ENCODE data around the gene APOH.
A peak's percentile ranks its signal among the peaks of the same experiment; 100 is the strongest.

Gene APOH

DNA sequence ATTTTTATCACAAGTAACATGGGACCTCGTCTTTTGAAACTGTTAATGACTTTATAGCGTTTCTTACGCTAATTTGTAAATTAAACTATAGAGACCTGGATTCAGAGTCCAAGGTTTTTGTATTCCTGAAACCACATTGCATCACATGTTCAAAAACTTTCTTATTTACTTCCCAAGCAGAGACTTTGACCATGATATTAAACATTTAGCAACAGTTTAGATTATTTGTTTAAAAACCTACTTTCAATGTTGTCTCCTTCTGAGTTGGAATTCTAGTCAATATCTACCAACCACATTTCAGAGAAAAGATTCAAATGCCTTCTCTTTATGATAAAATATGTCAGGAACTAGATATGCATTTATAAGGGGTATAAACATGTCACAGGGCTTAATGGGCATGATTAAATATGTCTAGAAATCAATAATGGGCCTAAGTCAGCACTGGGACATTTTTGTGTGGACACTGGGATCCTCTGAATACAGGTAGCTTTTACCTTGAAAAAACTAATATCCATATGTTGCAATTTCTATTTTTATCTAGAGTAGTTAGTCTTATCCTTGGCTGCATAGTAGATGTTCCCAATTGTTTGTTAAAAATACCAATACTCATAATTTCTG lies 6.3 kb upstream of the APOH start:
- no peak for DNase-seq (ENCODE audit: low read depth in 1 of 2, low spot score in 1 of 2)

DNA sequence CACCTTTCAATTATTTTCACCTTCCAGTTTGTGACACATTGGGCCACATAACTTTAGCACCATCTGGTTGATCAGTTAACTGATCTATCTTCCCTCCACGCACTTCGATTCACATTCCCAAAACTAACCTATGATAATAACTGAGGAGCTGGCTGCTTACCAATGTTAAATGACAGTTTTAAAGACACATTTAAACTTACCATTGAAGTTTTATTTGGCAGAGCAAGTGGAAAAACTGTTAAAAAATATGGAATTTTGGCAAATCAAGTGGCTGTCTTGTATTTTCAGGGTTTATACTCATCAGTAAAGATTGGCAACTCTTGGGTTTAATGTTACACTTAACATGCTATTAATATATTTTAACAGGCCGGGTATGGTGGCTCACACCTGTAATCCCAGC lies 5.4 kb upstream of the APOH start:
- no peak for DNase-seq (ENCODE audit: low read depth in 1 of 2, low spot score in 1 of 2)

DNA sequence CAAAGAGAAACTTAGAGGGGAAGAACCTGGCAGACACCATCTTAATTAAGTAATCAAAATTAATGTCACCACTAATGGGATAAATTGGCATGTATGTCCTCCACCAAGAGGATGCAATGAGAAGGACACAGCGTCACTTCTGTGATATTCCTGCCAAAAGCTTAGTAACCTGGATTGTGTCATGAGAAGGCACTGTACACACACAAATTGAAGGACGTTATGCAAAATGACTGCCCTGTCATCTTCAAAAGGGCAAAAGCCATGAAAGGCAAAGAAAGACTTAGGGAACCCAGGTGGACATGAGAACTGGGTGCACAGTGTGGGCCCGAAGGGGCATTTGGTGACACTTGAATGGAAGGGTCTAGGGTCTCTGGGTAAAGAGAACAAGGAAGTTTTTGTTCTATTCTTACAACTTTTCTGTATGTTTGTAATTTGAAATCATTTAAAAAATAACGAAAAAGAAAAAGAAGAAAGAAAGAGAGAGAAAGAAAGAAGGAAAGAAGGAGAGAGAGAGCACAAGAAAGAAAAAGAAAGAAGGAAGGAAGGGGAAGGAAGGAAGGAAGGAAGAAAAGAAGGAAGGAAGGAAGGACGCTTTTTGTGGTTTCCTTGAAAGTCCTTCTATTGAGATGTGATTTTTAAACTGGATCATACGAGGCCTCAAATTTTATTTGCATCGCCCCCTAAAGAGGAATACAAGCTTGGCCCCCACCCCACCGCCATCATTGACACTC lies 4.0 kb upstream of the APOH start:
- DNase-seq (ENCODE audit: low read depth in 1 of 2, low spot score in 1 of 2) = no peak

DNA sequence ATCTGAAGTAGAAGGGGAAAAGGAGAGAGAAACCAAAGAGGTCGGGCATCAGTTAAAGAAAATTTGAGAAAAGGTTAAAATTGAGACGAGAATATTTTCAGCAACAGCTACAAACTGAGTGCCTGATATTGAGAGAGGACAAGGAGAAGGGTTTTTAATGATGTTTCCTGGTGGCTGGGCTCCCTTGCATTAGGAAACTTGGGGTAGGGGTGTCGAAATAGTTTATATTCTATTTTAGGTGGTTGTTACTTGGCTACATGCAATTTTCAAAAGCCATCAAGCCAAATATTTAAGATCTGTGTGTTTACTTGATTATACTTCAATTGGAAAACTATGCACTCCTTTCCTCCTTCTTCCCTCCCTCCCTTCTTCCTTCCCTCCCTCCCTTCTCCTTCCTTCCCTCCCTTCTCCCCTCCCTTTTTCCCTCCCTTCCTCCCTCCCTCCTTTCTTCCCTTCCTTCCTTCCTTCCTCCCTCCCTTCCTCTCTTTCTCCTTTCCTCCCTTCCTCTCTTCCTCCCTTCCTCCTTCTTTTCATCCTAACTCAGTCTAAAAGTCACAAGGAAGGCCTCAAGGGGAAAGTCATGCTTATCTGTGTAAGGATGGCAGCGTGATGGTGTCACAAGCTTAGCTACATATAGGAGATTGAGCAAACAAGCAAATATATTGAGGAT lies 1.8 kb upstream of the APOH start:
- no peak for DNase-seq (ENCODE audit: low read depth in 1 of 2, low spot score in 1 of 2)

DNA sequence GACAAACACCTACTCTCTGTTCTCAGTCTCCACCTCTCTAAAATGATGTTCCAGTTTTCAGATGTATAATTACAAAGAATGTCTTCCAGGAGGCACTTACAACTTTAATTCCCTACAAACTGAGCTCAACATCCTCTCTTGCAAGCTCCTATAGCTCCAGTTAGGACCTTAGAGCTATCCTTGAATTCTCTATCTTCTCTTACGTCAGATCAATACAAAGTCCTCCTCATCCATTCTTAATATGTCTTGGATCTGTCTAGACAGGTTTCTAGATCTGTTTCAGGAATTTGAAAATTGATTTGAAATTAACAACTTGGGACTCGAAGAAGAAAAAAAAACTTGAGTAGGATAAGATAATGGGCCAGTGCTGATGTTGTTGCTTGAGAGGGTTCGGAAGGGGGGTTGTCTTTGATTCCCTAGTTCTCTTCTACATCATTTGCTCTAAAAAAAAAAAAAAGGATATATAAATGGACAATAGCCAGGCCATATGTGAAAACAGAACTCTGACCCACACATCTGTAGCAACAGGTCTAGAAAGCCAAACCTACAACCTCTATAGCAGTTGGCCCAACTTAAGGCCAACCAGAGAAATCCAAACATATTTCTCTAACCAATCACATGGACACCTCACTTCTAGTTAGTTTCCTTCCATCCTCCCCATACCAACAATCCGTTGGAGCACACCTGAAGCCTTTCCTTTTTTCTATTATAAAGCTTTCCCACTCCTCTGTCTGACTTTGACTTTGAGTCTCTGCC lies 746 bp upstream of the APOH start:
- DNase-seq (ENCODE audit: low read depth in 1 of 2, low spot score in 1 of 2) = no peak

DNA sequence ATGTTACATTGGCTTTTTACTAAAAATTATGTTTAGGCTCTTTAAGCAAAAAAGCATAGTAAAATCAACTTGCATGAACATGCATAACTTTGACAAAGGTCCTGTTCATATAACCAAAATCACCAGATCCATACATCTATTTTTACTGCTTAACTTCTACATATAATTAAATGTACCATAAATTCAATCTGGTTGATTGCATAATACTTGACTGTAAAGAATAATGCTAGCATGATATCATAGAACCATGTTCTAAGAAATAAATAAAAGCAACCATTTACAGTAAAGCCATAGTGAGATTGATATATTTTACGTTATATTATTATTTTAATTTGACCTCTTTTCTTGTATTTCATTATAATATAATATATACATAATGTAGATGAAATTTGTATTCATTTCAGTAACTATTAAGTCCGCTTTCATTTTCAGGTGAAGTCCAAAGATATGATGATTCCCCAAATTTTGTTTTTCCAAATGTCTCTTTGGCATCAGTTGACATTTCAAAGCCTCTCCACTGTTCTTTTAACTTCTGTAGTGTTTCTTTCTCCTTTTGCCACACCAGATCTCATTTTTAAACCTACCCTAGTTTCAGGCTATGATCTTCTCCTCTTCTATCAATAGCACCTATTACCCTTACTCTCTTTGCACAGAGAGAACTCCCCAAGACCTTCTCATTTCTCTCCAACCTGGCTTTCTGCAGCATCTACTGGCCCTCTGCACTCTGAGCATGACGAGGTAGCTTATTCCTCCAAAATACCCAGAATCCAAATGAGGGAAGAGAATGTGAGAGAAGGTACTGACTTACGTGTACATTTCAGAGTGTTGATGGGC lies 1.8 kb downstream of the APOH start:
- DNase-seq (ENCODE audit: low read depth in 1 of 2, low spot score in 1 of 2) = no peak

- DNase-seq (ENCODE audit: low read depth in 1 of 2, low spot score in 1 of 2) = no peak
Observed at GRCh38 chr17:66222798-66223350, 6.3 kb downstream of the APOH start.

GRCh38 chr17:66221755-66222530 lies 7.3 kb downstream of the APOH start:
- no peak for DNase-seq (ENCODE audit: low read depth in 1 of 2, low spot score in 1 of 2)

GRCh38 chr17:66221343-66221742 lies 7.9 kb downstream of the APOH start:
- DNase-seq (ENCODE audit: low read depth in 1 of 2, low spot score in 1 of 2) = no peak

DNA sequence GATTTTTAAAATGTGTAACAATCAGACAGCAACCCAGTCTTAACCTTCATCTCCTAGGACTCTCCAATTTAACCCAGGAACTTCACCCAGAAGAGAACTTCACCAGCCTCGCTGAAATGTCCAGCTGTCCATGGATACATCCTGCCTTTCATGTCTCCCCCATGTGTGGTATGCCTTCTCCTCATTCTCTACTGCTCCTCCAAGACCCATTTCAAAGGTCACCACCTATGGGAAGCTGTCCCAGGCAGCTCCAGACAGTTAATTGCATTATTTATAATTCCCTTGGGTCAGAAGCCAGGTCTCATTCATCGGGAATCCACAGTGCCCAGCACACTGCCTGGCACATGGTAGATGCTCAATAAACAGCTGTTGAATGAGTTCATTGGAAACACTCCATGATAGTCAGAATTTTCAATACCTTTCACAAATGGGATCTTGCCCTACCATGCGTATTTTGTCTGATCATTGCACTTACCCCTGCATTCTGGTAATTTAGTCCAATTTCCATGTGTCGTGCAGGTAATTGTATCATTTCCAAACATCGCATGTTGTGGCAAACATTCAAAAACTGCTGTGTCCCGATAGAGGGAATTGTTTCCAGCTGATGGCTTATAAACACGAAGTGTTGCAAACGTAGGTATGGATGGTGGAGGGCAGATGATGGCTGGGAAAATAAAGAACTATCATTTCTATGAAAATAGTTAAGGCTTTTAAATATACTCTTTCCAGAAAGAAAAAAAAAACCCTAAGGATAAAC lies 9.0 kb downstream of the APOH start:
- DNase-seq (ENCODE audit: low read depth in 1 of 2, low spot score in 1 of 2) = no peak

DNA sequence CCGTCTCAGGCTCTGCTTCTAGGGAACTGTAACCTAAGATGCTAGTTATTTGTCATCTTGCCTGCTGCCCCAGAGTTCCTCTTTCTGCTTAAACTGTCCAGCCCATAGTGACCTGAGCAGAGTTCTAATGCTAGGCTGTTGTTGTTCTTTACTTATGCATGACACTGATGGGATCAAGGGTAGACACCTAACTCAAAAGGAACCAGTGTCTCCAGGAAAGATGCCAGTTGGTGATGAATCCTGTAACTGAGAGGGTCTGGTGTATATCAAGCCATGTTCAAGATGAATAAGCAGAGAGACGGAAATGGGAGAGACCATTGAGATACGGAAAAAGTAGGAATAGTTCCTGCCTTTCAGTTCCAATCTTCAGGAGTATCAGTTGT lies 13.7 kb downstream of the APOH start:
- DNase-seq (ENCODE audit: low read depth in 1 of 2, low spot score in 1 of 2) = no peak

DNA sequence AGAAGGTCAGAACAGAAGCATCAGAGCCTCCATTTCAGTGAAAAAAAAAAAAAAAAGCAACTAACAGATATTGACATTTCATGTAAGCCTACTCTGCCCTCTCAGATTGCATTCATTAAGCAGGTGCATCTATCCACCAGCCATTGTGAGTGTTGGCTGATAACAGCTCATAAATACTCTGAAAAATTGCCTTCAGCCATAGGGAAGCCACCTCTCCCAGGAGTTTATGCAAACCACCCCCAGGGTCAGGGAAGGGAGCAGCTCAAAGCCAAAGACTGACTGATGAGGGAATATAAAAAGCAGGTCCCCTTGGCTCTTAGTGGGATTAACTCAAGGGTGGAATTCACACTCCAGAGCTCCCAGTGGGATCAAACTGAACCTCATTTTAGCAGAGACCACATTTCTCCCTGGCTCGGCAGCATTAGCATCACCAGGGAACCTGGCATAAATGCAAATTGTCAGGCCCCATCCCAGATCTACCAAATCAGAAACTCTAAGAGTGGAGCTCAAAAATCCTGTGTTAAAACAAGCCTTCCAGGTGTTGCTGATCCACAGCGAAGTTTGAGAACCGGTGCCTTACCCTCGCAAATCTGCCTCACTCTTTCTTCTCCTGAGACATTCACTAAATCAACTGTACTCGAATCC lies 14.2 kb downstream of the APOH start:
- DNase-seq (ENCODE audit: low read depth in 1 of 2, low spot score in 1 of 2) = no peak

- DNase-seq (ENCODE audit: low read depth in 1 of 2, low spot score in 1 of 2) = no peak
Observed at GRCh38 chr17:66211047-66211810, 18.0 kb downstream of the APOH start.

DNA sequence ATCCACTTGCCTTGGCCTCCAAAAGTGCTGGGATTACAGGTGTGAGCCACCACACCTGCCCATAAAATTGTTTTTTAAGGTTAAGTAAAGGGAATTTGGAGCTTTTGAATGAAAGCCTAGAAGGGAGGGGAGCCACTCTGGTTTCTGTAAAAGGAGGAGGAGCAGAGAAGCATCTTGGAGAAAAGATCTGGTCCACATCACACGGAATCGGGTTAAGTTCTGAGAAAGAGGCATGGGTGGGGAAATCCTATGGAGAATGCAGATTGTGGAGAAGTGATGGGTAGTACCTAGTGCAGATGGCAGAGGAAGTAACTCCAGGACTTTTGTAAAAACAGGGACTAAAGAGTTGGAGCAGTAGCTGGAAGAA lies 19.0 kb downstream of the APOH start:
- no peak for DNase-seq (ENCODE audit: low read depth in 1 of 2, low spot score in 1 of 2)

DNA sequence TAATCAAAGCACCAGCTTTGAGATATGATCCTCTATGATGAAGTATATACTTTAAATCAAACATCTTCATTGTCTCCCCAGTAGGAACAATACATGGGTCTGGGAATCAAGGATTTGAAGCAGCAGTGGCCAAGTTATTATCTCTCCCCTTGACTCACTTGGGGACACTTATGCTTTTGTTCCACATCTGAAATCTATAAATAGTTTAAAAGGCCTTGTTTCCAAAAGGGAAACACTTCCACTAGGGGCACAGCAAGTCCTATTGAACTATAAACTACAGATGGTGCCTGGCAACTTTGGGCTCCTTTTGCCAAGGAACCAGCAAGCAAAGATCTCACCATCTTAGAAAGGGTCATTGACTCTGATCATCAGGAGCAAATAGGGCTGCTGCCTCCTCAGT lies 21.3 kb downstream of the APOH start:
- no peak for DNase-seq (ENCODE audit: low read depth in 1 of 2, low spot score in 1 of 2)

GRCh38 chr17:66203274-66204015 lies 25.8 kb downstream of the APOH start:
- no peak for DNase-seq (ENCODE audit: low read depth in 1 of 2, low spot score in 1 of 2)

DNA sequence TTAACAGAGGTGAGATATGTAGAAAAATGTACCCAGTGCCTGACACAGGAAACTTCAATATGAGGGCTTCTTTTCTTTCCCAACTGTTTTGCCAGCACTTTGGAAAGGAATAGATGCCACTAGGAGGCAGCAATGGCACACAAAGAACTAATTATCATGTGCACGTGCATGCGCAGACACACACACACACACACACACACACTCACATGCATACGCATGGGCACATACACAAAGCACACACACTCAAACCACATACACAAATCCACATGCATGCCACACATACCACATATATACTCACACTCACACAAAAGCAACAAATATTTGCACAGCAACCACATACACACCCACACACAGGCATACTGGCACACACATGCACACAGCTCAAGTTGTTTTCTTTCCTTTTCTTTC lies 28.5 kb downstream of the APOH start:
- peak; percentile 10 to 14 for DNase-seq (ENCODE audit: low read depth in 1 of 2, low spot score in 1 of 2)

All from stimulated activated CD4-positive, alpha-beta T cell treated with anti-CD3 and anti-CD28 coated beads, Interleukin-15, amount 100 ng/mL, for 1 hour (primary cell).